GM19193 (cell line): ENCODE data around the gene STMN1.

Source experiments
- POLR2A ChIP-seq: IDR thresholded peaks from 4 replicates; pipeline ENCODE4 v1.6.1; 2011; ENCODE audit not compliant: insufficient read depth, insufficient read length; ENCODE audit errors: extremely low read depth

STMN1 gene

DNA sequence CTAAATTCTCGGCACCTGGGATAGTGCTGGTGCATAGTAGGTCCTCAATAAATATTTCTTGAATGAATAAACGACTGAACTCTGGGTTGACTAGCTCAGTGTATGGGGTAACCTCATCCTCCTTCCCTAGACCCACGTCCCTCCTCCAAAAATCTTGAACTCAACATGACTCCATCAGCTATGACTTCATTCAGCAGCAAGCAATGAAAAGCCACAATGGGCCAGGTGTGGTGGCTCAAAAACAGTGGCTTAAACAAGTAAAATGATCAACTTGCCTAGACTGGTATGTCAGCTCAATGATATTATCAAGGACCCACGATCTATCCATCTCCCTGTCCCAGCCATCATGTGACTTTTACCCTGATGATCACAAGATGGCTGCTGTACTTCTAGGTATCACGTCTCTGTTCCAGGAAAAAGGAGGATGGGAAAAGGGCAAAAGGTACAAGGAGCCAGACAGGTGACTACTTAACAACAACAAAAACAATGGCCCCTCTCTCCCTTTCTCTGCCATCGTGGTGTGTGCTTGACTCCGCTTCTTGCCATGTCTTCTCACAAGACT is 17.7 kb downstream of the STMN1 start:
- TF ChIP-seq POLR2A = no peak

DNA sequence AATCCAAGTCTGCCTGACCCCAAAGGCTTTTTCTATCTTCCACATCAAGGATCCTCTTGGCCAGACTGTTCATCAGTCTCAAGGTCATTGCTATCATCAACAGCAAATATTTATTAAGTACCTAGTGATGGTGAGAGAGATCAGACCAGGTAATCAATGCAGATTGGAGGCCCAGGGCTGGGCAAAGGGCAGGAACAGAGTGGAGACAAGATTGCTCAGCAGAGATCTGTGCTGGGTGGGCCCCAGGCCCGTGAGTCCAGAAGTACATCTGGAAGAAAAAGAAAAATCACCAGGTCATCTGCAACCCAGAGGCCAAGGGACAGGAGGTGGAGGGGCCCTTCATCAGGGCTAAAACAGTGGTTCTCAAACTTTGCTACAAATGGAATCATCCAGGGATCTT is 20.6 kb downstream of the STMN1 start:
- no peak for TF ChIP-seq POLR2A

DNA sequence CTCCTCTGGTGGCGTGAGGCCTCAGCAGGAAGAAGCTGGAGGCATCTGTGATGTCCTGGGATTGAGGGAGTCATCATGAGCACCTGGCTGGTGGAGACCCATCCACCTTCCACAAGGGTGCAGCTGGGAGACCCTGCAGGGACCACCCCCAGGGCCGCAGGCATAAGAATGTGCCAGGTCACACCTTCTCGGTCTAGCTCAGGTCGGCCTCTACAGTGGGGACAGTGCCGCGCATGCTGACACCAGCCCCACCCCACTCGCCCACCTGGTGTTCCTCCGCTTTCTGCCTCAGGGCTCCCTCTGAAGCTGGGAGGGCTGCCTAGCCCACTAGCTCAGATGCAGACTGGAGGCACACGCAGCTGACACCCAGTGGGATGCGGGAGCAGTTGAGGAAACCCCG is 25.0 kb downstream of the STMN1 start:
- TF ChIP-seq POLR2A = no peak

DNA sequence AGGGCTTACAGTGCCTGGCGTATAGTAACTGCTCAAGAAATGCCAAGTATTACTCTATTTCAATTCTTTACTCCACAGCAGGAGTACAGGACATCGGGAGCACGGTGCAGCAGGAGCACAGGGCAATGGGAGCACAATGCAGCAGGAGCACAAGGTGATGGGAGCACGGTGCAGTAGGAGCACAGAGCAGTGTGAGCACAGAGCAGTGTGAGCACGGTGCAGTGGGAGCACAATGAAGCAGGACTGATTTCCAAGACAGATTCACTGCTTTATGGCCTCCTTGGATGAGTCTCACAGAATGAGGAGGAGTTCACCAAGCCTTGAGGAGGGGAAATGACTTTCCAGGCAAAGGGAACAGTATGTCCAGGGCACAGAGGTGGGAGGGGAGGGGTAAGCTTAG is 25.7 kb downstream of the STMN1 start:
- no peak for TF ChIP-seq POLR2A

DNA sequence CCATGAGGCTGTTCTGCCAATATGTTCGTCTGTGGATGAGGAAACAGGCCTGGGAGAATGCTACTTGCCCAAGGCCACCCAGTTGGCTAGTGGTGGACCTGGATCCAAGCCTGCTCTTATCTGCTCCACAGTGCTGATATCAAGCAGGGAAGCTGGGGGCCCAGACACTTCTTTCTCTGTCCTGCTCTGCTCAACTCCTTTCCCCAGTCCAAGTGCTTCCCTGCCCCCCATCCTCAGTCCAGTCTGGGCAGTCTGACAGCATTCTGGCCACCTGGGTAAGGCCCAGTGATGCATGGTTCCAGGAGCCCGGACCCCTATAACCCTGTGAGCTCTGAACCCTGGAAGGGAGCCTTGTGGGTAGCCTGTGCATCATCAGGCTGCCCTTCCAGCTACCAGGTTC is 26.5 kb downstream of the STMN1 start:
- no peak for TF ChIP-seq POLR2A

DNA sequence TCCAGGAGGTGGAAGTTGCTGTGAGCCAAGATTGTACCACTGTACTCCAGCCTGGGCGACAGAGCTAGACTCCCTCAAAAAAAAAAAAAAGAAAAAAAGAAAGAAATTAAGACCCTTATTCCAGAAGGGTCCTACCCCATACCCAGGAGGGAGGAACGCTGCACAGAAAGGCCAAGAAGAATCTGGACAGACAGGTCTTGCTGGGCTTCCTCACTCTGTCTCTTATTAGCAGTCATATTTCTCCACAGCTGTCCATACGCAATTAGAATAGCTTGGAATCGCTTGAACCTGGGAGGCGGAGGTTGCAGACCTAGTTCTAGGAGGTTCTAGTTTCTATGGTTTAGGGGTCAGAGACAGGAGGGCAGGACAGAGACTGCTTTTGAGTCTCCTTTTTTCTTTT is 27.5 kb downstream of the STMN1 start:
- TF ChIP-seq POLR2A = no peak

DNA sequence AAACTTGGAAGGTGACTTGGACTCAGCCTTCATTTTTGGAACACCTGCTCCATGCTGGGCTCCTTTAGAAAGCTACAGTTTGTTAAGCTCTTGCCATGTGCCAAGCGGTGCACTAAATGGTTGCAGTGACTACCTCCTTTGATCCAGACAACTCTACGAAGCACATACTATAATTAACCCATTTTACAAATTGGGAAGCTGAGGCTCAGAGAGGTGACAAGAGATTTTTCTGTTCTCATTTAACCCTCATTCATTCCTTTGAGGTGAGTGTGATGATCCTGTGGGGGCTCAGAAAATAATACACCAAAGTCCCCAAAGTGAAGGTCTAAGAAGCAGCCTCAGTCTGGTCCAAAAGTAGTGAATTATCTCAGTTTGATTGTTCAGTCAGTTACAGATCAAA is 29.1 kb downstream of the STMN1 start:
- TF ChIP-seq POLR2A = no peak

DNA sequence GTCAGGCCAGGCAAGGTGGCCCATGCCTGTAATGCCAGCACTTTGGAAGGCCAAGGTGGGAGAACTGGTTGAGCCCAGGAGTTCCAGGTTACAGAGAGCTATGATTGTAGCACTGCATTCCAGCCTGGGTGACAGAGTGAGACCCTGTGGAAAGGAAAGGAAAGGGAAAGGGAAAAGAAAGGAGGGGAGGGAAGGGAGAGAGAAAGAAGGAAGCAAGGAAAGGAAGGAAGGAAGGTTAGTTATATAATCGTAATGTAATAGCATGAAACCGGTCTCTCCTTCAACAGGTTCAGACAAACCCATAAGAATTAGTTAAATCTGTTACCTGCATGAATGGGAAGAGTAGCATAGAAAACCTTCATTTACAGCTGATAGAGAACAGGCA is 29.5 kb downstream of the STMN1 start:
- TF ChIP-seq POLR2A = no peak

DNA sequence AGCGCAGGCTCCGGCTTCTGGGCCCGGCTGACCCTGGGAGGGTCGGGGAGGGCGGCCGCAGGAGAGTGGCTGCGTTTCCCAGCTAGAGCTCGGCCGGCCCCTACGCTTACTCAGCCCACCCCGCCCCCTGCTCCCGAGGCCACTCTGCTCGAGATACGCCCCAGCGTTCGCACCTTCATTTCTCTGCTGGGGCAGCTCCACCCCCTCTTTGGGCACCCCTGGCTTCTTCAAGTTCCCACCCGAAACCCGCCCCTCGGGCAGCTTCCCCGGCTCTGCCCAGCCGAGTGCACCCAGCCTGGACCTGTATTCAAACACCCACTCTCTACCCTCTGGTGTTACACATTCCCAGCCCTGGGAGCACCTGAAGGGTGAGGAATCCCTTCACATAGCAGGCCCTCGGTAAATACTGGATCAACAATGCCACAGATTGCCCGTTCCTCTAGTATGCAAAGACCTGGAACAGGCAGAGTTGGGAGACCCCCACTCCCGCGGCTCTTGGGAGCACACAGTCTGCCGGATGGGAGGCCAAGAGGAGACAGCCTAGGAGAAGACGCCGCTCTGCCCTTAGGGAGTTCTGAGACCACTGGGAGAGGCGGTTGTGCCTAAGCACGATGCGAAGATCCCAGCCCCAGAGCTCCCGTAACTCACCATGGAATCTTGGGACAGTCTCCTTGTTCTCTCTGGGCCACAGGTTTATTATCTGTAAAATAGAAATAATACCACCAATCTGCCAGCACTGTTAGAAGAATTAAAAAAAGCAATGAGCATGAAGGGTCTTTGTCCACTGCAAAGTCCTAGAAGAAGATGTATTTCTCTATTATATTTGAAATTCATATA is 30.1 kb downstream of the STMN1 start:
- no peak for TF ChIP-seq POLR2A

DNA sequence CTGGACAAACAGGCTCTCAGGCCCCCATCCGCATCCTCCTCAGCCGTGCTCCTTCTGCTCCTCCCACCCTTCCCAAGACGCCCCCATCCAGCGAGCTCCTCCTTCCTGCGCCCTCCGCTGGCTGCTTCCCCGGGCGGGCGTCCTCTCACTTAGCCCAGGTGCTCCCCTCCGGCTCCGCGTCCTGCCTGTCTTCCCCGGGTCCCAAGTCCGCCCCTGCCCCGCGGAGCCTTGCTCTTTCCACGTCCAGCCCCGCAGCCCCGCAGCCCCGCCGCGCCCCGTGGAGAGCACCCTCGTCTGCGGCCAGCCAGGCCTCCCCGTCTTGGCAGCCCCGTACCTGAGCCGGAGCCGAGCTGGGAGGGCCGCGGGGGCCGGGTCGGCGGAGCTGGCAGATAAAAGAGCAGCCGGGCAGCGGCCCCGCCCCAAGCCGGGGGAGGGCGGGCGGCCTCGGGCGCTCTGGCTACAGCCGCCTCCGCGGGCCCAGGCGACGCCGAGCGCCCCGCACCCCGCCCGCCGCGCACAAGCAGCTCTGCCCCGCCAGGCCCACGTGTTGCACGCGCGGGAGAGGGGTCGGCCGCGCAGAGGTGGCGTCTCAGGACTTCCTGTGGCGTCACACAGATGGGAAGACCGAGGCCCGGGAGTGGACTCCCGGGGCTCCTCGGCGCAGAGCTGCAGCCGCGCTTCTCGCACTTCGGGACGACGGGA is 30.9 kb downstream of the STMN1 start, which contains the start of gene PAQR7:
Gene PAQR7 (minus strand): TSS at position 555 of the 702 bp plus-strand sequence. CDS start 11,869 bp downstream, outside the sequence.
- peak; percentile 27 for TF ChIP-seq POLR2A

DNA sequence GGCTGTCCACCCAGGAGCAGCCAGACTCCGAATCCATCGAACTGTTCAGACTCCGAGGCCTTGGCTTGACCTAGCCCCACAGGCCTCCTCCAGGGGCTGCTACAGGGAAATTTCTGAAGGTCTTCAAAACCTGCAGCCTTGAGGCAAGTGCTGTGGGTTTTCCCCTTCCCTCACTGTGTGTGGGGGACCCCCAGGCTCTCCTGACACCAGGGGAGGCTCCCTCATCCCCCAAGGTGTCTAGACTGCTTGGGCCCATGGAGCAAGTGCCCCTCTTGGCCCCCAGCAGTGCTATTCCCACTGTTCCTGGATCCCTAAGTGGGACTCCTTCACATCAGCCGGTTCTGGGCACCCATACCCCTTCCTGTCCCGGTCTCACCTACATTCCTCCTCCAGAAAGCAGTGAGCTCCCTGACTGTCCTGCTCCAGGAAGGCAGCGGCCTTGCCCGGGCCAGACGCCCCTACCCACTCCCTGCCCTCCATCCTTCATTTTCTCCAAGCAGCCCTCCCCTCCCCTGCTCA is 31.5 kb downstream of the STMN1 start:
- TF ChIP-seq POLR2A = no peak

DNA sequence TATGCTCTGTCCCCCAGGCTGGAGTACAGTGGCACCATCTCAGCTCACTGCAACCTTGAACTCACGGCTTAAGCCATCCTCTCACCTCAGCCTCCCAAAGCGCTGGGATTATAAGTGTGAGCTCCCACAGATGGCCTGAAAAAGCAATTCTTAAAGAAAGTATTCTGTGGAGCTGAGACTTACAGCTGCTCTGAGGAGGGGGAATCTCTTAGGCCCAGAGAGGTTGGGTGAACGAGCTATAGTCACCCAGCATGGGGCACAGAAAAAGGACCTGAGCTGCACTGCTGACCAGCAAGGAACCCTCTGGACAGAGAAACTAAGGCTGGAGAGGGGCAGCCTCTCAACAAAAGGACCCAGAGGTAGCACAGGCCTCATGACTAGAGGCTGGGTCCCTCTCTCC is 32.0 kb downstream of the STMN1 start:
- no peak for TF ChIP-seq POLR2A

DNA sequence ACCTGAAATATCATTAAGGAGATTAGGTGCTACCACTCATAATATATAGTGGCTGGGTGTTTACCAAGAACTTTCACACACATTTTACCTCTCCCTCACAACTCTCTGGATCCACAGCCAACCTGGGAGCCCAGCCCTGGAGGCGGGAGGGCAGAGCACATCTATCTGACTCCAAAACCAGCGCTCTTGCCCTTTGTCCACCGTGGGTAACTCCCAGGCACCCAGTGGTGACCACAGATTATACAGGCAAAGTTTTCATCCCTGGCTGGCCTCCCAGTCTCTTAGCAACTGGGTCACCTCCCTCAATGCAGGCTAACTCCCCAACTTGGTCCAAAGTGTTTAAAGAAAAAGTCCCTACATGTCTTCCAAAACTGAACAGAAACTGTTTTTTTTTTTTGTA is 33.1 kb downstream of the STMN1 start:
- no peak for TF ChIP-seq POLR2A

DNA sequence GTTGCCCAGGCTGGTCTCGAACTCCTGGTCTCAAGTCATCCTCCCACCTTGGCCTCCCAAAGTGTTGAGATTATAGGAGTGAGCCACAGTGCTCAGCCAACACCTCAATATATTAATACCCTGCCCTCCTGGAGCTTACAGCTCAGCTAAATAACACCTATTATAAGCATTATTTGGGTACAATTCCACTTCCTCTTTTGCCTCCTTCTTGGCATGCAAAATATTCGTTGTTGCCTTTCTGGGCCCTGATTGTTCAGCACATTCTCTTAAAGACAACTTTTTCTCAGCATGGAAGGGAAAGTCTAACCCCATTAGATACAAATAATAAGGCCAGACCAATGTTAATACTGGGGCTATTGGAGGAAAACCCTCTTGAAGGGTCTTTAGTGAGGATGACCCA is 33.5 kb downstream of the STMN1 start:
- TF ChIP-seq POLR2A = no peak

DNA sequence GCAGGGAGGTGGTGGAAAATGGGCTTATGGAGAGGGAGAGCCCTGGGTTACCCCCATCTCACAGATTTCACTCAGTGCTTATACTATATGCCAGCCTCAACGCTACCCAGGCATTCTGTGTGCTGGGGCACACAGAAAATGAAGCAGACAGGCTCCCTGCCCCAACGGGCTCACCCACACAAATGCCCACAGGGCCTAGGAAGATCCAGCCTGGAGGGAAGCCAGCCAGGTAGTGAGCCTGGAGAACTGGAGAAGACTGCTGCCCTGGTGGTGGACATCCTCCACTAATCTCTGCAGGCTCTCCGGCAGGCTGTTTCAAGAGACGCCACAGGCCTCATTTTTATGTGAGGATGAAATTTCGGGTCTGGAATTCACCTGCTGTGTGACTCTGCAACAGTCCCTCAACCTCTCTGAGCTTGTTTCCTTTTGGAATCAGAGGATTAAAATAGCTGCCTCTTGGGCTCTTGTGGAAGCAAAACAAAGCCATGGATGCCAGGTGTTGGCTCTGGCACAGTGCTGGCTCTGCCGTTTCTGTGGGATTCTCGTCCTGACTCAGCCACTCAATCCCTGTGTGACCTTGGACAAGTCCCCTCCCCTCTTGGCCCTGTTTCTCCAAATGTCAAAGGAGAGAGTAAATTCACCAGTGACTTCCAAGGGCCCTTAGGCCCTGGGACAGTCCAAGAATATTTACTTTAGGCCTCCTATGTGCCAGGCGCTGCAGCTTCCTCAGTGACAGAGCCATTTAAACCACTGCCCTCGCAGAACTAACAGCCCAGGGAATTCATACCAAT is 34.3 kb downstream of the STMN1 start:
- TF ChIP-seq POLR2A = no peak

DNA sequence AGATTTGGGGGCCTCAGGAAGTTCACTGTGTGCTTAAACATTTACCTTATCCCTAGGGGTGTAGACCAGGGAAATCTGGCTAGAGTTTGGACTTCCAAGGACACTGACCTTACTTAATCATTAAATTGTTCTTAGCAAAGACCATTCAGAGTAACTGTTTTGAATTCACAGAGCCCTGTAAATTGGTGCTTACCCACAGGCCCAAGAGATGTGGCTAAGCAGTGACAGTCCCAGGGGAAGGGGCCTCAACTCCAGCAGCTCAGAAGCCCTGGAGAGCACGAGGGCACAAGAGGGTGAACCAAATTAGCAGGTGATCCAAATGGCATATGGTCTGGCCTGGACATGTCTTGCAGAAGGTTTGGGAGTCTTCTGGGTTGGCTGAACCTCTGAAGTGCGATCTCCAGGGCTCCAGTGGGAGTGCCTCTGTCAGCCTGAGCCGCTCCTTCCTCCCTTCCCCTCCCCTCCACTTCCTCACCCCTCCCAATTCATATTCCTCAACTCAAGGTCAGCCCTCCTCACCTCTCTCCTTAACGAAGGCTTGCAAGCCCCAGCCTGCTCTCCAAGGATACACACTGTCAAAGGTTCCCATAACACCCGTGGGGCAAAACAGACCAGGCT is 35.0 kb downstream of the STMN1 start:
- no peak for TF ChIP-seq POLR2A
